K562 (cell line): Measurements from ENCODE around the gene MAPT. TPM values are rescaled to one million over a fixed set of nuclear protein-coding genes. Genes with fewer than 3 reads are reported as not detected.
"Not testable (repeated sequence)": the region's sequence is repeated elsewhere in the genome, so short reads cannot be mapped to it uniquely, and the experiment has no call there.

Experiments used
- ATAC-seq: fragments of 200-7000 bp; cut with Tn5 transposase; 3 replicates; pipeline ENCODE4 v1.9.1; 2020; ENCODE audit warnings: moderate library complexity
- BruUV-seq: library from RNA; stranded (reverse); fragments of 400-500 nt; replicated peaks from 2 replicates; lab custom pipeline; 2021; lab: Mats Ljungman, UMichigan
- CTCF ChIA-PET: fragments of 300-600 bp; formaldehyde crosslinking; extraction: SDS; loops from one replicate; lab custom pipeline; 2021; ENCODE audit warnings: low intra/inter-chr PET ratio; lab: Yijun Ruan, JAX
- POLR2A ChIA-PET: fragments of 300-600, 350-650 bp; sonication (Branson Sonifier 250); formaldehyde crosslinking; extraction: SDS; loops from one replicate; lab custom pipeline; 2021; ENCODE audit warnings: antibody characterized with exemption, inconsistent platforms; lab: Yijun Ruan, JAX
- DNase-seq, 4 experiments: peaks; one replicate each; pipeline versions ENCODE4 v3.0.0 to v3.0.0-alpha.2; 2011 to 2018; ENCODE audit warnings: low spot score in 3 of 4, mixed read lengths in 3 of 4; ENCODE audit errors: extremely low read depth in 1 of 4
- FAIRE-seq: peaks from 2 replicates; lab custom pipeline; 2011; peaks lifted over from hg19 to GRCh38; lab: Jason Lieb, UNC
- H2AFZ ChIP-seq: 2 replicates; pipeline ENCODE4 v1.6.0; 2011; ENCODE audit warnings: low read depth, low read length, control low read depth, inconsistent platforms
- H3K27ac ChIP-seq: fragments of 200-600 bp; 3 replicates; pipeline ENCODE4 v1.8.0; 2011; ENCODE audit warnings: low read depth, mild to moderate bottlenecking, control low read depth, inconsistent platforms, low read length, moderate library complexity, mixed read lengths; ENCODE audit errors: extremely low read depth
- H3K27me3 ChIP-seq, 2 experiments: fragments of 300-600 bp in 1 of 2; 2 replicates in 1 of 2; 3 replicates in 1 of 2; pipeline versions ENCODE4 v1.6.0 to v1.8.0; 2011; ENCODE audit warnings: inconsistent platforms in 2 of 2, low read length in 2 of 2, mild to moderate bottlenecking in 1 of 2, mixed read lengths in 1 of 2, moderate library complexity in 1 of 2; ENCODE audit not compliant: control insufficient read depth in 2 of 2, insufficient read depth in 2 of 2
- H3K36me3 ChIP-seq: fragments of 300-600 bp; 3 replicates; pipeline ENCODE4 v1.8.0; 2011; ENCODE audit warnings: mild to moderate bottlenecking, low read length, inconsistent platforms; ENCODE audit not compliant: control insufficient read depth, insufficient read depth
- H3K4me1 ChIP-seq, 2 experiments: fragments of 200-600 bp in 1 of 2; replicated peaks in 1 of 2; 2 replicates in 1 of 2; 3 replicates in 1 of 2; pipeline versions ENCODE4 v1.5.1 to v1.8.0; 2011; ENCODE audit warnings: inconsistent platforms in 2 of 2, low read length in 2 of 2, mild to moderate bottlenecking in 1 of 2, mixed read lengths in 1 of 2, moderate library complexity in 1 of 2; ENCODE audit not compliant: control insufficient read depth in 2 of 2, insufficient read depth in 2 of 2
- H3K4me2 ChIP-seq: 2 replicates; pipeline ENCODE4 v1.6.1; 2011; ENCODE audit warnings: low read length, control low read depth, inconsistent platforms, mixed read lengths; ENCODE audit not compliant: insufficient read depth
- H3K4me3 ChIP-seq: fragments of 200-600 bp; sonication (generic), shearing (Covaris generic); 2 replicates; pipeline ENCODE4 v1.5.1; 2016; ENCODE audit warnings: control low read depth, inconsistent platforms
- H3K79me2 ChIP-seq: fragments of 200-600 bp; 3 replicates; pipeline ENCODE4 v1.8.0; 2011; ENCODE audit warnings: low read length, inconsistent platforms; ENCODE audit not compliant: control insufficient read depth, insufficient read depth
- H3K9ac ChIP-seq, 2 experiments: 2 replicates each; pipeline versions ENCODE4 v1.6.0 to v1.6.1; 2011; ENCODE audit warnings: low read depth in 2 of 2, low read length in 2 of 2, control low read depth in 1 of 2, inconsistent platforms in 1 of 2, mild to moderate bottlenecking in 1 of 2, mixed read lengths in 1 of 2; ENCODE audit not compliant: insufficient read depth in 1 of 2
- H3K9me1 ChIP-seq: one replicate; pipeline ENCODE4 v1.6.0; 2011; ENCODE audit warnings: inconsistent platforms, mild to moderate bottlenecking, low read length, moderate library complexity; ENCODE audit not compliant: control insufficient read depth, insufficient read depth
- H3K9me3 ChIP-seq: replicated peaks from 2 replicates; pipeline ENCODE4 v1.5.1; 2011; ENCODE audit warnings: low read depth, low read length, inconsistent platforms; ENCODE audit not compliant: control insufficient read depth, insufficient read depth
- H4K20me1 ChIP-seq: replicated peaks from 2 replicates; pipeline ENCODE4 v1.6.1; 2011; ENCODE audit warnings: low read length, inconsistent platforms, mixed read lengths; ENCODE audit not compliant: control insufficient read depth, insufficient read depth
- KDM1A ChIP-seq, 2 experiments: fragments of 450-650 bp; IDR thresholded peaks; 2 replicates each; pipeline ENCODE4 v1.6.1; 2016; ENCODE audit warnings: mild to moderate bottlenecking in 2 of 2
- RBM25 ChIP-seq: fragments of 200-400 bp; formaldehyde crosslinking; IDR thresholded peaks from 2 replicates; pipeline ENCODE4 v1.6.1; 2018; ENCODE audit warnings: low read length, low read depth, moderate library complexity; ENCODE audit not compliant: severe bottlenecking
- TGIF2 ChIP-seq: sonication (generic); formaldehyde crosslinking; IDR thresholded peaks from 2 replicates; pipeline ENCODE4 v1.8.1; 2022; ENCODE audit warnings: mild to moderate bottlenecking, missing genetic modification reagents, moderate library complexity
- ZNF431 ChIP-seq: sonication (generic); formaldehyde crosslinking; IDR thresholded peaks from 2 replicates; pipeline ENCODE4 v1.8.0; 2022; ENCODE audit warnings: mild to moderate bottlenecking, missing genetic modification reagents
- WGBS: fragments of 100-300 bp; shearing (Covaris generic); methylation state at CpG from one replicate; pipeline ENCODE4 v1.1.6; 2016; ENCODE audit warnings: low coverage, mixed read lengths; ENCODE audit not compliant: insufficient coverage; ENCODE audit errors: missing lambda C conversion rate; 5-methylcytosine and 5-hydroxymethylcytosine counted together
- in situ Hi-C: fragments of 300-500 bp; cut with MboI; formaldehyde crosslinking; loops from 4 replicates; pipeline ENCODE4 v1.15.0; 2018; ENCODE audit warnings: inconsistent platforms, mixed read lengths
- intact Hi-C: fragments of 100-400 bp; cut with micrococcal nuclease; formaldehyde crosslinking; loops from 2 replicates; pipeline ENCODE4 v1.14.2; 2022
- polyA plus RNA-seq, 8 experiments: library from polyadenylated mRNA; depleted of rRNA in 4 of 8; stranded (reverse) in 5 of 8; unstranded in 3 of 8; fragments of >200 nt; fragmentation: Nextera tagmentation in 2 of 8; fragmentation: Illumina TruSeq in 1 of 8; extraction: Ambion mirVana in 2 of 8; extraction: Trizol in 1 of 8; gene quantifications; 2 replicates each; pipeline versions ENCODE4 v1.2.1 to v1.2.3, GENCODE V29; 2011 to 2014; ENCODE audit warnings: inconsistent platforms in 1 of 8, missing spikeins in 1 of 8
- total RNA-seq, 7 experiments: library from RNA; depleted of rRNA in 6 of 7; stranded (reverse); fragments of >200 nt in 6 of 7; fragmentation: Illumina TruSeq in 2 of 7; extraction: Trizol in 2 of 7; gene quantifications; 2 replicates each; pipeline versions ENCODE4 v1.2.1 to v1.2.3, GENCODE V29; 2011 to 2021; ENCODE audit warnings: low replicate concordance in 1 of 7

Gene MAPT
- total and polyA plus RNA-seq, 9 of the 15 experiments (the other 6 are each of a cell fraction or from before 2014, with no cell fraction given), result 0.04 to 1.1 (median 0.36) TPM

DNA sequence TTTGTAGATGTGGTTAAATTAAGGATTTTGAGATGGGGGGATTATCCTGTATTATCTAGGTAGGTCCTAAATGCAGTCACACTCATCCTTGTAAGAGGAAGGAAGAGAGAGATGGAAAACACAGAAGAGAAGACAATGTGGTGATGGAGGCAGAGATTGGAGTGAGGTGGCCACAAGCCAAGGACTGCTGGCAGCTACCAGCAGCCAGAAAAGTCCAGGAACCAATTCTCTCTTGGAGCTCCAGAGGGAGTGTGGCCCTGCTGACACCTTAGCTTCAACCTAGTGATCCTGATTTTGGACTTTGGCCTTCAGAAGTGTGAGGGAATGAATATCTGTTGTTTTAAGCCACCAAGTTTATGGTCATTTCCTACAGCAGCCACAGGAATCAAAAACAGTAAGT is 18.0 kb downstream of the MAPT start:
- BruUV-seq, result no TSS peak
- H3K36me3 ChIP-seq, result no peaks in the 10 kb centered on the region
- no peak for FAIRE-seq
- peaks cover 5% of the 10 kb centered on the region for H3K9me1 ChIP-seq
- ATAC-seq, result no peak
- intact Hi-C loops (no loop called here), in situ Hi-C loops (no loop called here)
- POLR2A ChIA-PET, result interaction anchor here (1.2 to 1.9 kb wide), 2 partner anchors 9 to 18 kb away, joined by 3 to 5 read pairs; no protein-coding TSS in a partner anchor
- no peaks in the 10 kb centered on the region; a peak in 2 of 5 replicates for H3K4me1 ChIP-seq
- CTCF ChIA-PET, result no interaction called here
- H4K20me1 ChIP-seq, result 0 out of 2 replicates have a peak, but pooled peaks cover 9% of the 10 kb centered on the region
- H3K9ac ChIP-seq, result no peak overlapping the region
- H3K27ac ChIP-seq, result no peak overlapping the region
- H3K9me3 ChIP-seq, result peaks cover 6% of the 10 kb centered on the region
- H3K27me3 ChIP-seq, result peaks cover 17 to 41% of the 10 kb centered on the region in 2 experiments
- no peaks in the 10 kb centered on the region for H3K79me2 ChIP-seq
- no peak overlapping the region for H3K4me2 ChIP-seq
- TF ChIP-seq KDM1A (IDR thresholded peaks at IDR 0.05) (0 out of 4 replicates have a peak, but pooled peaks of 1 of the 2 experiments have one; percentile 19), RBM25 (peak; percentile 51), TGIF2 (no peak)
- DNase-seq, result no peak
- H2AFZ ChIP-seq, result no peak overlapping the region
- H3K4me3 ChIP-seq, result no peak overlapping the region

DNA sequence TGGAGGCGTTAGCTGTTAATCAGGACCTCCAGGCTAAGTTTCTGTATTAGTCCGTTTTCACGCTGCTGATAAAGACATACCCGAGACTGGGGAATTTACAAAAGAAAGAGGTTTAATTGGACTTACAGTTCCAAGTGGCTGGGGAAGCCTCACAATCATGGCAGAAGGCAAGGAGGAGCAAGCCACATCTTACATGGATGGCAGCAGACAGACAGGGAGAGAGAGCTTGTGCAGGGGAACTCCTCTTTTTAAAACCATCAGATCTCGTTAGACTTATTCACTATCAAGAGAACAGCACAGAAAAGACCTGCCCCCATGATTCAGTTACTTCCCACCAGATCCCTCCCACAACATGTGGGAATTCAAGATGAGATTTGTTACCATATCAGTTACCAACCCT is 18.7 kb downstream of the MAPT start:
- H2AFZ ChIP-seq, result not testable (repeated sequence)

More for the DNA sequence above, 18.7 kb downstream of the MAPT start:
- ATAC-seq, H3K36me3 ChIP-seq, H3K27ac ChIP-seq, FAIRE-seq, in situ Hi-C loops: not testable (repeated sequence)
- peak; percentile 96 for TF ChIP-seq ZNF431 (CRISPR knock-in tag)
- TF ChIP-seq, all 486 proteins: peak for 1; not testable (repeated sequence) for 485
- H3K27me3 ChIP-seq, result peaks cover 15 to 38% of the 10 kb centered on the region in 2 experiments
- BruUV-seq, CTCF ChIA-PET, H3K4me2 ChIP-seq, DNase-seq, H3K9ac ChIP-seq, H3K9me3 ChIP-seq, H3K4me1 ChIP-seq, H3K9me1 ChIP-seq, H4K20me1 ChIP-seq, H3K79me2 ChIP-seq, intact Hi-C loops, H3K4me3 ChIP-seq: not testable (repeated sequence)
- WGBS, result 5% methylated on average over 5 of the region's 5 CpGs
- POLR2A ChIA-PET, result interaction anchor here (1.2 to 1.9 kb wide), 3 partner anchors 9 to 21 kb away, joined by 3 to 5 read pairs (median 3); no protein-coding TSS in a partner anchor
